Gastrocnemius medialis (tissue), 4 donors: ENCODE results near the gene PRAMEF9.
"Not testable (repeated sequence)": the region's sequence is repeated elsewhere in the genome, so short reads cannot be mapped to it uniquely, and the experiment has no call there.

ENCODE experiments used
- CTCF ChIP-seq, 5 experiments: fragments of 450-650 bp in 3 of 5; fragments of 200-600 bp in 2 of 5; sonication (generic) in 2 of 5; IDR thresholded peaks in 4 of 5; conservative IDR thresholded peaks in 1 of 5; 1 replicate in 4 of 5; 2 replicates in 1 of 5; pipeline ENCODE4 v1.5.1; 2016 to 2019; ENCODE audit warnings: antibody characterized with exemption in 5 of 5, mild to moderate bottlenecking in 3 of 5, moderate library complexity in 3 of 5
- POLR2A ChIP-seq, 2 donors: fragments of 450-650 bp; IDR thresholded peaks; one replicate each; pipeline ENCODE4 v1.6.1; 2017; ENCODE audit warnings: antibody characterized with exemption in 2 of 2, mild to moderate bottlenecking in 2 of 2, moderate library complexity in 2 of 2

GRCh38 chr1:13165531-13165930 is 6.1 kb upstream of the PRAMEF9 start, which contains the start of gene HNRNPCL4:
- TF ChIP-seq CTCF (IDR thresholded peaks at IDR 0.05 in 4 of 5, conservative IDR thresholded peaks at IDR 0.05 in 1 of 5); POLR2A (IDR thresholded peaks at IDR 0.05): not testable (repeated sequence)
